Measurements from ENCODE around the gene SHB. TPM values are rescaled to one million over a fixed set of nuclear protein-coding genes. Genes with fewer than 3 reads are reported as not detected.

Gene SHB
- total RNA-seq, 1 experiment from 2014 or later = 12.2 TPM

DNA sequence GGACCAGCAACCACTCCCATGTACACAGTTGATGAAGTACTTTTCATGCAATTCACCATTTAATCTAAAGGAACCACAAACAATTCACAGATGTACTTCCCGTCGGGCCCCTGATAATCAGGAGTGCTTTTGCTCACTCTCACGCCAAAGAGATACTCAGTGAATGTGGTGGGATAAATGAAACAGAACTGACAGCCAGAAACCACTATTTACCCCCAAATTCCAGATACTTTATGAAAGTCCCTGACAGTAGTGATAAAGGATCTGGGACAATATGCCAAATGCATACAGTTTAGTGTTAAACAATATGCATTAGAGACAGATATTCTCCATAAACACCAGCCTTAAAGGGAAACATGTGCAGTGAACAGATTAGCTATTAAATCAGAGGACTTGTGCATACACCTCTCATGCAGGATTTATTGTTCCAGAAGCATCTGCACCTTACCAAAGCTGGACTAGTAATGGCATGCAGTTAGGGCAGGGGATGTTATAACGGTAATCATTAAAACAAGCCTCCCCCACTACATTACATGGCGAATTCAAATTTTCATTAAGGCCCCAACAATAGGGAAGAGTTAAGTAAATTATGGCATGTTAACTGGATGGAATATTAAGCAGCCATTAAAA is 91.1 kb downstream of the SHB start (continued):
- TF ChIP-seq, protein P1, sequence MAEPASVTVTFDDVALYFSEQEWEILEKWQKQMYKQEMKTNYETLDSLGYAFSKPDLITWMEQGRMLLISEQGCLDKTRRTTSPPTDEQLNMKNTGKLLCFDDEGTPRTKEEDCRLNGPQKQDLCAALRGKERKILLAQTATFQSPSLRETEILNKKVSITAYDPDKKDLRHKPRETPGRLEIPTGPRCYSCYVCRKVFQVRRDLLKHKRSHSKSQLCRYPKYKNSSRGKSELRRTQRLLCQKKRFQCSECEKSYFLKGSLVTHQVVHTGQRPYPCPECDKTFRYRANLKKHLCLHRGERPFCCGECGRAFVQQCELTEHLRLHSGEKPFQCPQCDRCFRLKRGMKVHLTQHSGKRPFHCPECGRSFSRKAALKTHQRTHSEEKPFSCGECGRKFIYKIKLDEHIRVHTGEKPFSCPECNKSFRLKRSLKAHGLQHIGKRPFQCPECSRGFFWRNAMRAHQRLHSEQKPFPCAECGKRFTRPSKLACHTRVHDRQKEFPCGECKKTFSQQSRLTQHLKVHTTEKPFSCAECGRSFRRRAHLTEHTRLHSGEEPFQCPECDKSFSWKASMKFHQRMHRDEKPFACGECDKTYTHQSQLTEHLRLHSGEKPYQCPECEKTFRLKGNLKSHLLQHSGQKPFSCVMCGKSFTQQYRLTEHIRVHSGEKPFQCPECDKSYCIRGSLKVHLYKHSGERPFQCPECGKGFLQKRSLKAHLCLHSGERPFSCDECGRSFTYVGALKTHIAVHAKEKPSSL (CRISPR knock-in tag; conservative IDR thresholded peaks at IDR 0.05) = no peak
- TF ChIP-seq ZNF219 (CRISPR knock-in tag; IDR thresholded peaks at IDR 0.05; ENCODE audit: borderline replicate concordance) = no peak
- TF ChIP-seq RORB (CRISPR knock-in tag; IDR thresholded peaks at IDR 0.05) = no peak
- TF ChIP-seq KAT7 (CRISPR knock-in tag; IDR thresholded peaks at IDR 0.05; ENCODE audit: borderline replicate concordance) = no peak
- TF ChIP-seq NFATC4 (CRISPR knock-in tag; IDR thresholded peaks at IDR 0.05) = no peak
- no peak for TF ChIP-seq CREB1 (CRISPR knock-in tag; IDR thresholded peaks at IDR 0.05)
- no peak for TF ChIP-seq FOXK1 (CRISPR knock-in tag; IDR thresholded peaks at IDR 0.05)

DNA sequence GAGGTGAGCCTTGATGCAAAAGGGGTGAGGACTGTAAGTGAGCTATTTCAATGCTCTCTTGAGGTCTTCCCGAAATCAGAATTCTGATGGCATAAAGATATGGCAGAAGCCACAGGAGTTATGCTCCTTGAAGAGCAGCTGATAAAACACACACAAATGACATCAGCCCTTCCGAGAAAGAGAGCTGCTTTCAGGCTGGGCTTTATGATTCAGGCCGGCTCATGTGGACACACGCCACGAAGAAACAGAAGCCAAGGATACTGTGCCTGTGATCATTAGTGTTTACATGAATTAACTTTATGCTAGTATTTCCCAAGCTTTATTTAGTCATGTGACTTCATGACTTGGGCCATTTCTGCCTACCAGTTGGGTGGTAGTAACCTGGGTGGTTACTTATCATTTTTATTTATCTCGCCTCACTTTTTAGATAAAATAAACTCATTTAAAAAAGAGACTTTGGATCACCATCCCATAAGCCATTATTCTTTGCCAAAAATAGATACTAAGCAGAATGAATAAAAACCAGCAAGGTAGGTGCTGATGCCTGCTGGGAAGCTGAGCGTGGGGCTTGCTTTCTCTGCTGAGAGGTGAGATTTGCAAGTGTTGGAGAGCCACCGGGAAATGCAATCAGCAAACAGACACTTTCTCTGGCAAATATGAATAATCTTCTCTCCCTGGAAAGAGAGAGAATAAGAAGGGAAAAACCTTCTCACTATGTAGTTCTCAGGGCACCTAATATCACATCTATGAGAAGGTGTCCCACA is 92.1 kb downstream of the SHB start:
- TF ChIP-seq SP1 (CRISPR knock-in tag; conservative IDR thresholded peaks at IDR 0.05) = no peak
- TF ChIP-seq TP53 (CRISPR knock-in tag; IDR thresholded peaks at IDR 0.05) = no peak
- TF ChIP-seq, protein P2, sequence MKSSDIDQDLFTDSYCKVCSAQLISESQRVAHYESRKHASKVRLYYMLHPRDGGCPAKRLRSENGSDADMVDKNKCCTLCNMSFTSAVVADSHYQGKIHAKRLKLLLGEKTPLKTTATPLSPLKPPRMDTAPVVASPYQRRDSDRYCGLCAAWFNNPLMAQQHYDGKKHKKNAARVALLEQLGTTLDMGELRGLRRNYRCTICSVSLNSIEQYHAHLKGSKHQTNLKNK (CRISPR knock-in tag; IDR thresholded peaks at IDR 0.05) = no peak
- TF ChIP-seq MXD4 (CRISPR knock-in tag; IDR thresholded peaks at IDR 0.05; ENCODE audit: borderline replicate concordance) = no peak
- TF ChIP-seq, protein P3, sequence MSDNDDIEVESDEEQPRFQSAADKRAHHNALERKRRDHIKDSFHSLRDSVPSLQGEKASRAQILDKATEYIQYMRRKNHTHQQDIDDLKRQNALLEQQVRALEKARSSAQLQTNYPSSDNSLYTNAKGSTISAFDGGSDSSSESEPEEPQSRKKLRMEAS (CRISPR knock-in tag; IDR thresholded peaks at IDR 0.05) = no peak
- TF ChIP-seq, protein P4, sequence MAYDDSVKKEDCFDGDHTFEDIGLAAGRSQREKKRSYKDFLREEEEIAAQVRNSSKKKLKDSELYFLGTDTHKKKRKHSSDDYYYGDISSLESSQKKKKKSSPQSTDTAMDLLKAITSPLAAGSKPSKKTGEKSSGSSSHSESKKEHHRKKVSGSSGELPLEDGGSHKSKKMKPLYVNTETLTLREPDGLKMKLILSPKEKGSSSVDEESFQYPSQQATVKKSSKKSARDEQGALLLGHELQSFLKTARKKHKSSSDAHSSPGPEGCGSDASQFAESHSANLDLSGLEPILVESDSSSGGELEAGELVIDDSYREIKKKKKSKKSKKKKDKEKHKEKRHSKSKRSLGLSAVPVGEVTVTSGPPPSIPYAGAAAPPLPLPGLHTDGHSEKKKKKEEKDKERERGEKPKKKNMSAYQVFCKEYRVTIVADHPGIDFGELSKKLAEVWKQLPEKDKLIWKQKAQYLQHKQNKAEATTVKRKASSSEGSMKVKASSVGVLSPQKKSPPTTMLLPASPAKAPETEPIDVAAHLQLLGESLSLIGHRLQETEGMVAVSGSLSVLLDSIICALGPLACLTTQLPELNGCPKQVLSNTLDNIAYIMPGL (CRISPR knock-in tag; IDR thresholded peaks at IDR 0.05) = no peak
- TF ChIP-seq ZNF317 (CRISPR knock-in tag; IDR thresholded peaks at IDR 0.05; ENCODE audit: borderline replicate concordance, low read depth) = no peak
- no peak for TF ChIP-seq ZNF396 (CRISPR knock-in tag; IDR thresholded peaks at IDR 0.05; ENCODE audit: borderline replicate concordance)
- TF ChIP-seq RELA (CRISPR knock-in tag; IDR thresholded peaks at IDR 0.05; ENCODE audit: borderline replicate concordance) = no peak
- no peak for TF ChIP-seq GRHL2 (CRISPR knock-in tag; IDR thresholded peaks at IDR 0.05; ENCODE audit: insufficient replicate concordance, severe bottlenecking)
- TF ChIP-seq ZNF263 (CRISPR knock-in tag; IDR thresholded peaks at IDR 0.05; ENCODE audit: low read depth) = no peak
- no peak for TF ChIP-seq ETV6 (CRISPR knock-in tag; IDR thresholded peaks at IDR 0.05)
- TF ChIP-seq, protein P5, sequence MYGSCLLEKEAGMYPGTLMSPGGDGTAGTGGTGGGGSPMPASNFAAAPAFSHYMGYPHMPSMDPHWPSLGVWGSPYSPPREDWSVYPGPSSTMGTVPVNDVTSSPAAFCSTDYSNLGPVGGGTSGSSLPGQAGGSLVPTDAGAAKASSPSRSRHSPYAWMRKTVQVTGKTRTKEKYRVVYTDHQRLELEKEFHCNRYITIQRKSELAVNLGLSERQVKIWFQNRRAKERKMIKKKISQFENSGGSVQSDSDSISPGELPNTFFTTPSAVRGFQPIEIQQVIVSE (CRISPR knock-in tag; IDR thresholded peaks at IDR 0.05; ENCODE audit: borderline replicate concordance) = no peak
- TF ChIP-seq MYBL2 (CRISPR knock-in tag; IDR thresholded peaks at IDR 0.05) = no peak
- TF ChIP-seq, protein P6, sequence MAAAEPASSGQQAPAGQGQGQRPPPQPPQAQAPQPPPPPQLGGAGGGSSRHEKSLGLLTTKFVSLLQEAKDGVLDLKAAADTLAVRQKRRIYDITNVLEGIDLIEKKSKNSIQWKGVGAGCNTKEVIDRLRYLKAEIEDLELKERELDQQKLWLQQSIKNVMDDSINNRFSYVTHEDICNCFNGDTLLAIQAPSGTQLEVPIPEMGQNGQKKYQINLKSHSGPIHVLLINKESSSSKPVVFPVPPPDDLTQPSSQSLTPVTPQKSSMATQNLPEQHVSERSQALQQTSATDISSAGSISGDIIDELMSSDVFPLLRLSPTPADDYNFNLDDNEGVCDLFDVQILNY (CRISPR knock-in tag; IDR thresholded peaks at IDR 0.05) = no peak
- TF ChIP-seq IRF2 (CRISPR knock-in tag; IDR thresholded peaks at IDR 0.05; ENCODE audit: borderline replicate concordance, low read depth) = no peak
- Mint-ChIP-seq H3K9me3 (no peaks in the 10 kb centered on the region), H3K4me3 (no peak overlapping the region), H3K4me1 (no peaks in the 10 kb centered on the region), H3K27me3 (ENCODE audit: low read depth) (no peaks in the 10 kb centered on the region), H3K27ac (no peak overlapping the region), H3K36me3 (peaks cover 3% of the 10 kb centered on the region; the same call in 1 of the 2 replicates)
- ChIA-PET CTCF (interaction anchor here (0.5 kb wide), 1 partner anchor 227 kb away, joined by 4 read pairs; no protein-coding TSS in a partner anchor), POLR2A (no interaction called here)
- ATAC-seq = no peak
- no peak for DNase-seq (ENCODE audit: low spot score)

Data from WTC11 (cell line).